Panc1 (cell line): ENCODE data around the gene CCAR1. TPM values are rescaled to one million over a fixed set of nuclear protein-coding genes. Genes with fewer than 3 reads are reported as not detected.

Source experiments
- ATAC-seq: fragments of 200-7000 bp; cut with Tn5 transposase; 2 replicates; pipeline ENCODE4 v1.9.1; 2020; ENCODE audit warnings: mild to moderate bottlenecking, moderate library complexity
- BruUV-seq: library from RNA; stranded (reverse); fragments of 400-500 nt; replicated peaks from 2 replicates; lab custom pipeline; 2021; lab: Mats Ljungman, UMichigan
- CTCF ChIA-PET: fragments of 300-600 bp; sonication (Branson Sonifier 250); formaldehyde crosslinking; loops from one replicate; lab custom pipeline; 2022; ENCODE audit warnings: antibody characterized with exemption; lab: Charles Lee
- POLR2A ChIA-PET: fragments of 300-600 bp; sonication (Branson Sonifier 250); formaldehyde crosslinking; loops from one replicate; lab custom pipeline; 2022; ENCODE audit warnings: antibody characterized with exemption; lab: Charles Lee
- DNase-seq: peaks from one replicate; pipeline ENCODE4 v3.0.0-alpha.2; 2010; ENCODE audit warnings: low read depth, low spot score
- H3K27ac ChIP-seq: 2 replicates; pipeline ENCODE4 v1.5.1; 2011; ENCODE audit warnings: mild to moderate bottlenecking, low read length, inconsistent platforms
- H3K27me3 ChIP-seq: fragments of 200-500 bp; sonication (Bioruptor generic); 2 replicates; pipeline ENCODE4 v1.6.0; 2014; ENCODE audit warnings: low read length, inconsistent platforms; ENCODE audit not compliant: control insufficient read depth, insufficient read depth
- H3K36me3 ChIP-seq: fragments of 200-500 bp; sonication (Bioruptor generic); 2 replicates; pipeline ENCODE4 v1.5.1; 2014; ENCODE audit warnings: inconsistent platforms, mild to moderate bottlenecking, low read length, moderate library complexity; ENCODE audit not compliant: control insufficient read depth, insufficient read depth
- H3K4me1 ChIP-seq: 2 replicates; pipeline ENCODE4 v1.5.1; 2011; ENCODE audit warnings: inconsistent platforms, mild to moderate bottlenecking, low read length, moderate library complexity; ENCODE audit not compliant: control insufficient read depth, insufficient read depth
- H3K4me3 ChIP-seq, 2 experiments: 2 replicates each; pipeline ENCODE4 v1.5.1; 2011 to 2012; ENCODE audit warnings: low read depth in 2 of 2, low read length in 2 of 2, mild to moderate bottlenecking in 2 of 2, inconsistent platforms in 1 of 2, moderate library complexity in 1 of 2
- H3K9me3 ChIP-seq: fragments of 200-500 bp; sonication (Bioruptor generic); 2 replicates; pipeline ENCODE4 v1.5.1; 2014; ENCODE audit warnings: low read depth, mild to moderate bottlenecking, inconsistent platforms, low read length, moderate library complexity; ENCODE audit not compliant: control insufficient read depth, insufficient read depth
- CTCF ChIP-seq: fragments of 450-650 bp; IDR thresholded peaks from 2 replicates; pipeline ENCODE4 v1.5.1; 2017; ENCODE audit warnings: mild to moderate bottlenecking
- POLR2AphosphoS5 ChIP-seq: IDR thresholded peaks from 2 replicates; pipeline ENCODE4 v1.6.1; 2012; ENCODE audit warnings: mild to moderate bottlenecking, low read depth, low read length, moderate library complexity
- REST ChIP-seq, 2 experiments: IDR thresholded peaks; 2 replicates each; pipeline ENCODE4 v1.6.1; 2011 to 2012; ENCODE audit warnings: low read depth in 2 of 2, control low read depth in 1 of 2, low read length in 1 of 2, mild to moderate bottlenecking in 1 of 2, moderate library complexity in 1 of 2; ENCODE audit not compliant: insufficient read depth in 1 of 2
- SIN3A ChIP-seq: IDR thresholded peaks from 2 replicates; pipeline ENCODE4 v1.6.1; 2012; ENCODE audit warnings: low read depth, mild to moderate bottlenecking, low read length, moderate library complexity, borderline replicate concordance; ENCODE audit not compliant: insufficient read depth
- TCF7L2 ChIP-seq: IDR thresholded peaks from 2 replicates; pipeline ENCODE4 v1.6.1; 2011; ENCODE audit warnings: mild to moderate bottlenecking, low read depth, low read length, inconsistent platforms
- in situ Hi-C: cut with HindIII; loops from 2 replicates; pipeline ENCODE4 v1.10.0; 2016; ENCODE audit warnings: low sequenced_read_pairs, low pct_unique_long_range_greater_than_20kb
- intact Hi-C: fragments of 100-400 bp; cut with micrococcal nuclease; formaldehyde crosslinking; loops from one replicate; pipeline ENCODE4 v1.10.0; 2022; ENCODE audit not compliant: unreplicated experiment
- total RNA-seq: library from RNA; stranded (reverse); gene quantifications from one replicate; pipeline ENCODE4 v1.2.1, GENCODE V29; 2021; ENCODE audit not compliant: unreplicated experiment

CCAR1 gene
- total RNA-seq, 1 experiment from 2014 or later: 102 TPM

GRCh38 chr10:68829952-68830351 is 108.9 kb downstream of the CCAR1 start:
- BruUV-seq: no TSS peak
- intact Hi-C loops: no loop called here
- POLR2A ChIA-PET: interaction anchor here (0.6 to 0.7 kb wide), 2 partner anchors 17 to 34 kb away, joined by 3 to 6 read pairs; no protein-coding TSS in a partner anchor
- Histone ChIP-seq H3K27ac (no peak overlapping the region), H3K9me3 (no peaks in the 10 kb centered on the region), H3K27me3 (no peaks in the 10 kb centered on the region), H3K4me3 (no peak overlapping the region), H3K4me1 (peaks cover 7% of the 10 kb centered on the region; the same call in 1 of the 2 replicates), H3K36me3 (no peaks in the 10 kb centered on the region)
- ATAC-seq (no peak), DNase-seq (no peak)
- TF ChIP-seq REST (IDR thresholded peaks at IDR 0.05; ENCODE audit: insufficient read depth in 1 of 2, low read depth in 2 of 2, low read length in 1 of 2): no peak
- no peak for TF ChIP-seq CTCF
- CTCF ChIA-PET: no interaction called here
- in situ Hi-C loops: no loop called here

DNA sequence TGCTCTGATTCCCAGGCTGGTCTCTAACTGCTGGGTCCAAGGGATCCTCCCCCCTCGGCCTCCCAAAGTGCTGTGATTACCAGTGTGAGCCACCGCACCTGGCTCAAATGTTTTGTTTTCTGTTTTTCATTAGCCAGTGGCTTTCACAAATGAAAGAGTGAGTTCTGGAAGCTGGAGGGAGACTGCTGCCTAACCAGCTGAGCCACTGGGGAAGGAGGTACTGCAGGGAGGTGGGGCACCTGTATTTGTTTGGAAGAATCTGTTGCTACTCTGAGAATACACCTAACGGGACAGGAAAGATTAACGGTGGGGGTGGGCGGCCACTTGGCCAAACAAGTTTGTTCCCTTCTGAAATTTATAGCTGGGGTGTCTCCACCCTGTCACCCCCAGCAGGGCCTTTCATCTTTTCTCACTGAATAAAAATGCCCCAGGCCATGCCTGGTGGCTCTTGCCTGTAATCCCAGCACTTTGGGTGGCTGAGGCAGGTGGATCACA is 111.0 kb downstream of the CCAR1 start:
- in situ Hi-C loops: no loop called here
- peaks cover 3% of the 10 kb centered on the region; the same call in 1 of the 2 replicates for H3K4me1 ChIP-seq
- no peaks in the 10 kb centered on the region for H3K36me3 ChIP-seq
- no peak overlapping the region for H3K27ac ChIP-seq
- no peak for TF ChIP-seq SIN3A
- no peak for TF ChIP-seq CTCF
- TF ChIP-seq POLR2AphosphoS5: no peak
- TF ChIP-seq TCF7L2: no peak
- TF ChIP-seq REST (IDR thresholded peaks at IDR 0.05; ENCODE audit: insufficient read depth in 1 of 2, low read depth in 2 of 2, low read length in 1 of 2): no peak
- DNase-seq: no peak
- H3K9me3 ChIP-seq: no peaks in the 10 kb centered on the region
- ATAC-seq: no peak
- ChIA-PET CTCF (no interaction called here), POLR2A (no interaction called here)
- intact Hi-C loops: no loop called here
- H3K4me3 ChIP-seq: no peak overlapping the region
- BruUV-seq: no TSS peak
- H3K27me3 ChIP-seq: no peaks in the 10 kb centered on the region
